Activated CD4-positive, CD25-positive, alpha-beta regulatory T cell (primary cell): ENCODE data around the gene ITM2B.
A peak's percentile ranks its signal among the peaks of the same experiment; 100 is the strongest.

ENCODE experiments used
- DNase-seq, 4 experiments: peaks; one replicate each; lab custom pipeline; 2025; lab: John Stamatoyannopoulos, UW

ITM2B gene

DNA sequence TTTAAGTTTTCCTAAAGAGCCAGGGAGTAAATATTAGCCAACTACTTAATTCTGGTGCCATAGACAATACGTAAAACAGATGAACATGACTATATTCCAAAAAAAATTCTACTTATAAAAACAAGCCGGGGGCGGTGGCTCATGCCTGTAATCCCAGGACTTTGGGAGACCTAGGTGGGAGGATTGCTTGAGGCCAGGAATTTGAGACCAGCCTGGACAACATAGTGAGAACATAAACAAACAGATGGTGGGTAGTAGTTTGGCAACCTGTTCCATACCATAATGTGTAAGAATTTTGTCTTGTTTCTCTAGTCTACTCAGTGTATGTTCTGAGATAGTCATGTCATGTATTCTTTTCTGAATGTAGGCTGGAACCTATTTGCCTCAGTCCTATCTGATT is 25.4 kb downstream of the ITM2B start:
- DNase-seq = no peak

DNA sequence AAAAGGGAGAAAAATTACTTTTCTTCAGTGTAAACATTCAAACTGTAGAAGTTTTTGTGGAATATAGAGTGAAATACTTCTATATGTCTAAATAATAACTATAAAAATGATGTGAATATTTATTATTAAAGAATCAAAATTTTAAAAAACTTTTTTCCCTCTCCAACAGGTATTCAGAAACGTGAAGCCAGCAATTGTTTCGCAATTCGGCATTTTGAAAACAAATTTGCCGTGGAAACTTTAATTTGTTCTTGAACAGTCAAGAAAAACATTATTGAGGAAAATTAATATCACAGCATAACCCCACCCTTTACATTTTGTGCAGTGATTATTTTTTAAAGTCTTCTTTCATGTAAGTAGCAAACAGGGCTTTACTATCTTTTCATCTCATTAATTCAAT is 28.0 kb downstream of the ITM2B start:
- DNase-seq = no peak

DNA sequence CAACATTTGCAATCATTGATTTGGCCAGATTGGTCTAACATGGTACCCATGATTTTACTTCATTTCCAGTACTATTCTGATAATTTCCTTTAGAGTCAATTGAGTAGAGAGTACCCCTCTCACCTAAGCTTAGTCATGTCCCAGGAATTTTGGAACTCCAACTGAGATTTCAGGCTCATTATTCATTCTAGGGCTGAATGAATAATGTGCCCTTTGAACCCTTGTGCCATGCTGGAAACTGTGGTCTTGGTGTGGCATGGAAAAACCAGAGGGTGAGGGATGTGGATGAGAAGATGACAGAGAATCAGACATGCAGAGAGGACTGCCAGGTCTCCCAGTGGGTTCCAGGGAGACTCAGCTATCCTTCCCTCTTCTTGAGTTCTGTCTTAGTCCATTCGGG is 30.2 kb downstream of the ITM2B start:
- no peak for DNase-seq

GRCh38 chr13:48264058-48264457 is 31.1 kb downstream of the ITM2B start:
- no peak for DNase-seq

DNA sequence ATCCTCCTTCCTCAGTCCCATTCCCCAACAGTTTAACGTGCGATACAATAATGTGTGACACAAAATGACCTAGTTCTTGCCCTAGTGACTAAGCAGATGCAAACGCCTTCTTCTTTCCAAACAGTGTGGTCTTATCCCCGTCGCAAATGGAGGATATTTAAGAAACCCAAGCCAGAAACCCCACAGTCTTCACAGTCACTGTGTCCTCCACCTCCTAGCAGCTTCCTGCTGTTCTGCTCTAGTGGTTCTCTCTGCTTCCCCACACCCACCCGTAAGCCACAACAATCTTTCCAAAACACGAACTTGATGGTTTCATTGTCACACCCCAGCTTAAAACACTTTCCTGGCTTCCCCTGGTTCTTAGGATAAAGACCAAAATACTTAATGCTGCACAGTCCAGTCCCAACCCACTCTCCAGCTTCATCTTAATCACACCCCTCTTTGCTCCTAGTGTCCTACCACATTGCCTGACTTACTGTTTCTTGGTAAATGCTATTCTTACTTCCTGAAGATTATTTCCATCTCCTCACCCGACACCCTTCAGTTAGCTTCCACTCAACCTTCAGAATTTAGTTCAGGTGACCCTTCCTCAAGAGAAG is 32.3 kb downstream of the ITM2B start:
- DNase-seq = no peak

DNA sequence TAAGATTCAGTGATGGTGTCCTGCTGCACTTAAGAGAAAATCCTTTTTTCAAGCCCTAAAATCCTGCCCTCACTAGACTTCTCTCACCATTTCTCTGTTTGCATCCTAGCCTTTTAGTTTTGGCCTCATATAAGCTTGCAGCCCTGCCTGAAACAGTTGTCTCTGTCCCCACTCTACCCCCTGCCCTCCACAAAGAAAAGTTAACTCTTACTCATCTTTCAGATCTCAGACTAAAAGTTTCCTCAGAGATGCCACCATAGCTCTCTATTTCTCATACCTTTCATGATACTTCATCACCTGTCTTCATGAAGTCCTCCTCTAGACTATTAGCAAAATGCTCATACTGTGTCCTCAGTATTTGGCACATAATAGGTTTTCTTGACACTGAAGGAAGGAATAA is 33.1 kb downstream of the ITM2B start:
- DNase-seq = no peak

- DNase-seq = no peak
These were observed 34.0 kb downstream of the ITM2B start for GRCh38 chr13:48266701-48267639.

- no peak for DNase-seq
These were observed 35.0 kb downstream of the ITM2B start for GRCh38 chr13:48268019-48268418.

DNA sequence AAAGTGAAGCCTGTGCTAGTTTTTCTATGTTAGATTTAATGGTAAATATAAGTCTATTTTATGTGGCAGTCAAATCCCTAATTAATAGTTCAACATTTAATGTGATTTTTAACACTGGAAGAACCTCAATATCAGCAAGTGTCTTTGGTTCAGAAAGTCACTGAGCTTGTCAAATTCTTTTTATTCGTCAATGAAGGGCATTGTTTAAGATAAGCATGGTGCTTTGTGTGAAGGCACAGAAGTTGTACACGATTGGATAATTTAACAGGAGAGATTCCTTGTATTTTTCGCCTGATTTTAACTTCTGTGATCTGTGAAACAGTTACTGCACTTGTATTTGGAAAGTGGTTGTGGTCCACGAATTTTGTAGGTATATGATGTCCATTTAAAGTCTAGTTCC is 40.3 kb downstream of the ITM2B start:
- DNase-seq = no peak

GRCh38 chr13:48275507-48275906 is 42.5 kb downstream of the ITM2B start:
- no peak for DNase-seq

- DNase-seq = no peak
These were observed 45.8 kb downstream of the ITM2B start for GRCh38 chr13:48278806-48279205.

DNA sequence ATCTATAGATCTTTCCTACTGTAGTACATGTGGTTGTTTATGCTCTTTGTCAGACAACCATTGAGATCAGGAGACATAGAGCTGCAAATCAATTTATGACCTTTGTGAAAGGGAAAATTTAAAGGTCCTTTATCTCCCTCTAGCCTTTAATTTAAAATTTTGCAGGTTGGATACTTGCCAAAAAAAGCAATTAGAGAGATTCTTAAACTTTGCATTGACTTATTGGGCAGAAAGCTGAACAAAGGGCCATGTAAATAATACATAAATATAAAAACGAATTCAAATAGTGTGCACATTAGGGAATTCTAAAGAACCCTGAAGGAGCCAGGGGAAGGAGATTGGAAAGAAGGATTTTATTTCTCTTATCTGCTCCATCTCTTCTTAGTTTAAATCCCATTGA is 48.5 kb downstream of the ITM2B start:
- no peak for DNase-seq

DNA sequence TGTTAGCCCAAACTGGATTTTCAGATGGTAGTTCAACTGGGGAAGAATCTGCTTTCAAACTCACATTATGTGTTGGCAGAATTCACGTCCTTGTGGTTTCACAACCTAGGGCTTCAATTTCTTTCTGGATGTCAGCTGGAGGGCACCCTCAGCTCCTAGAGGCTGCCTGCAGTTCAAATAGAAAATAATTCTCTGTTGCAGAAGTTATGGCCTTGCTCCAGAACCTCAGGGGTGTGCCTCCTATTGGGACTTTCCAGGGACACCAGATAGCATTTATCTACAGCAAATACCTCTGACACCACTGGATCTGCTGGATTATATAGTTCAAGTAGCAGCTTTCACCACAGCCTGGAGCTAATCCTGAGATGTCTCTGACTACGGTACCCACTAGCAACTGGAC is 58.7 kb downstream of the ITM2B start:
- no peak for DNase-seq

DNA sequence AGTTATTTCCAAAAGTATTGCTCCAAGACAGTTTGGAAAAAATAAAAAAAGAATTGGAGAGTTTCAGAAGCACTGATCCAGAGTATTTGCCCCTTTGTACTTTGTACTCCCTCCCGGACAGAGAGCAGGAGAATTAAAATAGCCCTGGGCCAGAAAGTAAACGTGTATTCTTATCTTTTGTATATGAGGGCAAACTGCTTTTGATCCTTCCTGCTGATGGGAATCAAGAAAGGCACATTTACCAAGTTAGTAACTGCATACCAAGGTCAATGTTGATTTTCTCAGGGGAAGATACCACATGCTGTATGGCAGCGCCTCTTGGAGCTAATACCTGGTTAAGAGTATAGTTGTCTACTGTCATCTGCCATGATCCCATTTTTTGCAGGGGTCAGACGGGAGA is 59.6 kb downstream of the ITM2B start:
- DNase-seq = no peak

DNA sequence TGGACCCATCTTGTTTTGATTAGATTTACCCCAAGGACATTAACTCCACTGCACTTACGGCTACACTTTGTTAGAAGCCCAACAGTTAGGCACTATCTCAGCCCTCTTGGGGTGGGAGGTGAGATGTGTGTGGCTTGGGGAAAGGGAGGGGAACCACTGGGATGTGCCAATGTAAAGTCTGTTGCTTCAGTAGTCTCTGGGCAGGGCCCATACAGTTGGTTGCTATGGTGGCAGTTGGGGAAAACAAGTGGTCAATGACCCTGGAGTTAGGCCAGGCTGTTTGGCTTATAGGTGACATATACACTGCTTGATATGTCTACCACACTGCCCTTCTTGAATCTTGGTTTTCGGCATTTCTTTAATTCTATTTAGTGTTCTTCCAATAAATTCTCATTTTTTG is 61.6 kb downstream of the ITM2B start:
- DNase-seq = no peak

- no peak for DNase-seq
These were observed 62.3 kb downstream of the ITM2B start for GRCh38 chr13:48295271-48295670.

DNA sequence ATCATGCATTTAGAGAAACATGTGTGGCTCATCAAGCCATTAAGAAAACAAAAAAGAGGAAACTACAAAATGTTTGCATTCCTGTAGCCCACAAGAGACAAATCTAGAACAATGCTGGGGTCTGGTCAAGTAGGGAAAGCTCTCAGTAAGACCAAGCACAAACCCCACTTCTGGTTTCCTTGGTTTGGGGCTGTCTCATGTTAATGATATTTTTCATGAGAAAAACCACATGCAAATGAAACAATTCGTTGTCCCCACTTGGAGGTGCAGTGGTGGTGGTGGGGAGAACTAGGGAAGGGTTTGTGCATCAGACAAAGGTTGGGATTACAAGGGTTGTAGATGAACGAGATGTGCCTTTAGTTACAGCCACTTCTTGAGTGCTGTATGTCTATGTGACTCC is 63.5 kb downstream of the ITM2B start:
- DNase-seq = no peak

DNA sequence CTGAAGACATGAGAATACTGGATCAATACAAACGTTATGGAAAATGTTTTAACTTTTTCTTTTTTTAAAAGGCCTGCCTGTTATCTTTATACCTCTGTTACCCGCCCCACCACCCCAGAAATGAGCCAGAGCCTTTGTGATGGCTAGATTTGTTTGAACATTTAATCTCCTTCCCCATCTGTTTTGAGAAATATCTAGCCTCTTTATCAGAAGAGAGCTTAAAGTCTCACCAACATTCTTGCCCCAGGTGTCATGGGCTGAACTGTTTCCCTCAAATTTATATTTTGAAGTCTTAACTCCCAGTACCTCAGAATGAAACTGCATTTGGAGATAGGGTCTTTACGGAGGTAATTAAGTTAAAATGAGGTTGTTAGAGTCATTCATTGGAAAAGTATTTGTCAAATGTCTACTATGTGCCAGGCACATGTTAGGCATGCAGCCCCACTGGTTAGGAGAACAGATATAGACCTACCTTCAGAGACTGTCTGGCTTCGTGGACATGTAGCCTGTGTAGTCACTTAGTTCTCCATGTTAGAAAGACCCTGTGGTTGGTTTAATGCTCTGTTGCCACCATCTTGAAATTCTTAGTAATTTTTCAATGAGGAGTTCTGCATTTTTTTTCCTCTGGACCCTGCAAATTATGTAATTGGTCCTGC is 64.3 kb downstream of the ITM2B start:
- DNase-seq = no peak

GRCh38 chr13:48299591-48299990 is 66.6 kb downstream of the ITM2B start:
- no peak for DNase-seq

- no peak for DNase-seq
These were observed 69.9 kb downstream of the ITM2B start for GRCh38 chr13:48302871-48303358.

- peak; percentile 63 to 86 (median 76) for DNase-seq
These were observed 70.5 kb downstream of the ITM2B start, which contains the start of gene RB1 for GRCh38 chr13:48303359-48304142. Gene RB1 (plus strand): TSS chr13:48303751. CDS start chr13:48303913, 162 bp downstream.
